NCI-H1694 treated with DMSO at 0.1 percent for 48 hours (cell line): ENCODE measurements around the gene ADH1A.
"Not testable (repeated sequence)": the region's sequence is repeated elsewhere in the genome, so short reads cannot be mapped to it uniquely, and the experiment has no call there.

Experiments used
- DNase-seq: peaks from one replicate; lab custom pipeline; 2025; lab: John Stamatoyannopoulos, UW

The ADH1A gene

DNA sequence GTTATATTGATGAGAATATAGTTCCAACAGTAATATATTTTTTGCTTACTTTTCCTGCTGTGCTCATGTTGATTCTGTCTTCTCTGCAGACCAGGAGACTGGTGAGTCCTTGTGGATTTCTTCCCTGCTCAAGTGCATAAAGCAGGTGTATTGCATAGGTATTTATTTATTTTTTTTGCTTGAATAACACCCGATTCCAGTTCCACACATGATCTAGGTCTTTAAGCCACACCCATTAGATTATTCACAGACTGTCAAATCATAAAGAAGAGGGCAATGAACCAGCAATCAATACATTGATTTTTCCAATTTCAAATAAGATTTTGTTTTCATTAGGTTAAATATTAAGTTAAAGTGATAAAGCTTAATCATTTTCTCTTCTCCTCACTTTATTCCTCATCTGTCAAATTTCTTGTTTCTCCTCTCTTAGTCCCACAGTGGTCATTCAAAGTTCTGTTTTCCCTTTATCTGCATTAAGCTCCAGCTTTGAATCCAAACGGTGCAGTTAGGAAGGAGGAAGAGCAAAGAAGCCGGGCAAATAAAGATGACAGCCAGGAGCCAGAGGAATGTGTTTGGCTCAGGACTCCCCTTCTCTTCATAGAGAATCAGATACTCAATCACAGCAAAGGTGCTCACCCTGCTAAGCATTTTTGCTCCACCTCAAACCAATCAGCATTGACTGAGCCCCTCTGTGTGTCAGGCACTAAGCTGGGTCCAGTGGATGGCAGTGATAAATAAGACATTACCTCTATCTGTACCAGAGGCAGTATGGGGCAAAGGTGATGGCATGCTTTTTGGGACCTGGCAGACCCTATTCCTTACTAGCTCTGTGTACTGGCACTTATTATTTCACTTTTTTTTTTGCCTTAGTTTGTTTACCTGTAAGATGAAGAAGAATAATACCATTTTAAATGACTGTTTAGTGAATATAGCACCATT lies at the start of gene ADH1A:
Gene ADH1A (minus strand): TSS at position 138 of the 939 bp plus-strand sequence. CDS start 71 bp downstream, at position 67.
- DNase-seq, result no peak

DNA sequence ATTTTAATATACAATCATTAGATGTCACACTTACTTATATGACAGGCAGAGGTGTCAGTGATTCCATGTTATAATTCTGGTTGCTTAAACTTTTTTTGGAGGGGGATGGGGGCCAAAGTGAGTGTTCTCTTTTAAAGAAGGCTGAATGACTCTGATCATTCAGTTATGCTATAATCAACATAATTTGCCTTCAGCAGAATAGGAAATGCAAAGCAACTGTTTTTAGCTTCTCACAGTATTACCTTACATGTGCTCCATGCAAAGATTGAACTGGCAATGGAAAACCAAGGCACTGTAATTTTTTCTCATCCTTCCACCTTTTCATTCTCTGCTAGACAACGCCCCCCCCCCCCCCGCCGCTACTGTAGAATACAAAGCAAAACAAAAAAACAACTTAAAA lies 48.4 kb upstream of the ADH1A start:
- no peak for DNase-seq

- DNase-seq, result no peak
Measured at GRCh38 chr4:99336553-99336952, 45.8 kb upstream of the ADH1A start.

GRCh38 chr4:99334880-99335279 lies 44.1 kb upstream of the ADH1A start:
- no peak for DNase-seq

GRCh38 chr4:99330648-99331047 lies 39.9 kb upstream of the ADH1A start:
- DNase-seq, result no peak

DNA sequence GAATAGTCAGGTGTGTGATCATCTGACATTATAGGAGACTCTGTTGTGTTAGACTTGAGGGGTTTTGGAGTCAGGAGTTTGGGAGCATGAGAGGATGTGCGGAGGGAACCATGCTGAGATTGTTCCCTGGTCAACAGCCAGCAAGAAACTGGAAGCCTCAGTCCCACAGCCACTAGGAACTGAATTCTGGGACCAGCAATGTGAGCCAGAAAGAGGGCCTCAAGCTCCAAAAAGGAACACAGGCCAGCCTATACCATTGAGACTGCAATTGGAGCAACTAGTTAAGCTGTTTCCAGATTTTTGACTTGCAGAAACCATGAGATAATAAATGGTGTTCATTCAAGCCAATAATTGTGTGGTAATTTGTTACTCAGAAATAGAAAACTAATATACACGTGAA lies 39.1 kb upstream of the ADH1A start:
- DNase-seq, result no peak

DNA sequence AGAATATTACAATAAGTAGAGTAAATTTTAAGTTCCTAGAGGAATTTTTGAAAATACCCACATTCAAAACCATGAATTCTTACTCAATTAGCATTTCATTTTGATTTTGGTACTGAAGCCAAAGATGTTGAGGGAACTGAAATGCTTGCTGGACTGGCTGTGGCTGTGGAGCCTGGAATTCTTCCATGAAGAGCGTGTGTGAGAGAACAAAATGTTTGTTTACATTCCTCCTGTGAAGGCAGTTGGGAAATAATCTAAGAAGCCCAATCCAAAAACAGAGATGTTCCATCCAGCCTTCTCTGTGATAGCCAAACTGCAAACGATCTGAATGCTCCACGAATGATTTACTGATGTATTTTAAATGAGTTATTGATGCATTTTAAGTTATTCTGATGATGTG lies 34.2 kb upstream of the ADH1A start:
- DNase-seq, result no peak

DNA sequence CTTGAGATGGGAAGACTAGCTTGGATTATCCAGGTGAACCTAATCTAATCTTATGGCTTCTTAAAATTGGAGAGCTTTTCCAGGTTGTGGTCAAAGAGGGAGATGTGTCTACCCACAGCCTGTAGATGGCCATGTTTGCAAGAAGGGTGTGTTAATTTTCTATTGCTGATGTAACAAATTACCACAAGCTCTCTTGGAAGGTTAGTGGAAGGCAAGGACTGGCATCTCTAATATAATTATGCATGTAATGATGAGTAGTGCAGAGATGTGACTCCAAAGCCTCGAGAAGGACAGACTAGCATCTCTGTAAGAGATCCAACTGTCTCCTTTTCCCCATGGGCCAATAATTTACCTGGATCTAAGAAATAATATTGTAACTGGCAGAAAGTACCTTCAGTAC lies 33.6 kb upstream of the ADH1A start:
- DNase-seq, result no peak

- no peak for DNase-seq
Measured at GRCh38 chr4:99323756-99324155, 33.0 kb upstream of the ADH1A start.

DNA sequence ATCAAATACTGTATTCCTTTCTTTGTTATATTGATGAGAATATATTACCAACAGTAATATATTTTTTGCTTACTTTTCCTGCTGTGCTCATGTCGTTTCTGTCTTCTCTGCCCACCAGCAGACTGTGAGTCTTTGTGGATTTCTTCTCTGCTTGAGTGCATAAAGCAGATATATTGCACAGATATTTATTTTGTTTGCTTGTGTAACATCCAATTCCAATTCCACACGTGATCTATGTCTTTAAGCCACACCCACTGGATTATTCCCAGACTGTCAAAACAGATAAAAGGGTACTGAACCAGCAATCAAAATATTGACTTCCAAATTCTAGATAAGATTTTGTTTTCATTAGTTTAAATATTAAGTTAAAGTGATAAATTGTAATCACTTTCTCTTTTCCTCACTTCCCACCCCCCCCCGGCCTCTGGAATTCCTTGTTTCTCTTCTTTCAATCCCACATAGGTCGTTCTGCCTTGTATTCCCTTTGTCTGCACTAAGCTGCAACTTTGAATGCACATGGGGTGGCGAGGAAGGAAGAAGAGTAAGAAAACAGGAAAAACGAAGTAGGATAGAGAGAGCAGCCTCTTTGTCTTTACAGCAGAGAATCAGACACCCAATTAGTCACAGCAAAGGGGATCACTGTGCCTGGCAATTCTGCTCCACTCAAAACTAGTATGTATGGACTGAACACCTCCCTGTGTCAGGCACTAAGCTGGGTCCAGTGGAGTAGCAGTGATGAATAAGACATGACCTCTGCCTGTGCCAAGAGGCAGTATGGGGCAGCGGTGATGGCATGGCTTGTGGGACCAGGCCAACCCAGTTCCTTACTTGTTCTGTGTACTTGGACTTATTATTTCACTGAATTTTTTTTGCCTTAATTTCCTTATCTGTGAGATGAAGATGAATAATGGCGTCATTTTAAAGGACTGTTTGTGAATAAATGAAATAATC lies 30.7 kb upstream of the ADH1A start, which contains the start of gene ADH1B:
Gene ADH1B (minus strand): TSS at position 161 of the 951 bp plus-strand sequence. CDS start 70 bp downstream, at position 91.
- no peak for DNase-seq

GRCh38 chr4:99317811-99318210 lies 27.0 kb upstream of the ADH1A start:
- DNase-seq, result not testable (repeated sequence)

- no peak for DNase-seq
Measured at GRCh38 chr4:99317354-99317753, 26.6 kb upstream of the ADH1A start.

GRCh38 chr4:99315839-99316238 lies 25.1 kb upstream of the ADH1A start:
- no peak for DNase-seq

GRCh38 chr4:99314211-99314610 lies 23.4 kb upstream of the ADH1A start:
- DNase-seq, result no peak

- no peak for DNase-seq
Measured at GRCh38 chr4:99310389-99310788, 19.6 kb upstream of the ADH1A start.

- DNase-seq, result no peak
Measured at GRCh38 chr4:99305638-99306400, 15.0 kb upstream of the ADH1A start.

DNA sequence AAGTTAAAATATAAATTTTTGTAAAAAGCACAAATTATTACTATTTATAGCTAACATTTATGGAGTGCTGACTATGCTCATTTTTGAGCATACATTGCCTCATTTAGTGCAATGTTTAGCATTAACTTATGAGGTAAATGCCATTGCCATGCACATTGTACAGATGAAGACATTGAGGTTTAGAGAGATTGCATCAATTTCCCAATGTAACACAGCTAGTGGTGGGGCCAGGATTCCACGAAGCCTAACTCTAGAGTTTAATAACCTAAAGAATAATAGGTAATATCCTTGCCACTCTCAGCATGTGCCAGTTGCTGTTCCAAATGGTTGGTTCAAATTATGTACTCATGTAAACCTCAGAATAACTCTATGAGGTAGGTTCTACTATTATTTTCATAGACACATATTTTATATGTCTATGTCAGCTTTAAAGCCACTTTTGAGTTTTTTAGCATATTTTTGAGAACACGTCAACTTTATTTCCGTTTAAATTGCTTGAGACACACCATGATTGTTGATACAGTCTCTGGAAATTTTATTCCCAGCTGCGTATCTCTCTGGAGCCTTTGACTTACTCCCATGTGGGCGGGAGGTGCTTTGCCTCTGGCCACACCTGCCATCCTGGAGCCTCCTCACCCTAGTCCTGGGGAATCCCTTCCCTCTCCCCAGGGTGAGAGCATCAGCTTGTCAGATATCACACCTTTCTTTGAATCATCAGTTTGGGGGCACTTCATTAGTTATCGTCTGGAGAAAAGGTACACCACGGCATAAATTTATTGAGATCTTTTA lies 10.8 kb upstream of the ADH1A start:
- DNase-seq, result no peak

DNA sequence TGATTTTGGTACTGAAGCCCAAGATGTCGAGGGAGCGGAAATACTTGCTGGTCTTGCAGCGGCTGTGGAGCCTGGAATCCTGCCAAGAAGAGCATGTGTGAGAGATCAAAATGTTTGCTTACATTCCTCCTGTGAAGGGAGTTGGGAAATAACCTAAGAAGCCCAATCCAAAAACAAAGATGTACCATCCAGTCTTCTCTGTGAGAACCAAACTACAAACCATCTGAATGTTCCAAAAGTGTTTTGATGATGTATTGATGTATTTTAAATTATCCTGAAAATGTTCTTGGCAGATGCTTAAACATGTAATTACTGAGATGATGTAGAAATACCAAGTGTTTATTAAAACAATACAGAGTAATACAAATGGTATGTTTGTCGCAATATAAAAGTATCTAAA lies 10.1 kb upstream of the ADH1A start:
- no peak for DNase-seq

GRCh38 chr4:99293357-99293756 lies 2.6 kb upstream of the ADH1A start:
- no peak for DNase-seq

DNA sequence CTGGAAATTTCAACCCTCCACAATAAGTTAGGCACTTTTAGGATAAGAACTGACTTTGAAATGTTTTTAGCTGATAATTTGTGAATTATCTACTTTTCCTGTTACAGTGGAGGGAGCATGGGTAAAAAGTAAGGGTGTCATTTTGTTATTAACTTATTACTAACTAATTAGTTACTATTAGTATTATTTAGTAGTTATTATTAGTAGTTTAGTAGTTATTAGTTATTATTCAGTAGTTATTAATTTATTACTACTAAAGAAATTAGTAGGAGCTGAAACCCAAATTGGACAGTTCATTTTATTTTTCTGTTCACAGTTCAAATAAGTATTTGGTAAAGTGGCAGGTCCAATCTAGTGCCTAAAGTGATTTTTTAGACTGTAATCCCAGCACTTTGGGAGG lies 5.4 kb downstream of the ADH1A start:
- DNase-seq, result no peak

GRCh38 chr4:99282731-99283130 lies 8.1 kb downstream of the ADH1A start:
- DNase-seq, result no peak
